K562 (cell line): ENCODE results near the gene CAPZA1.

ENCODE experiments used
- EZH2 ChIP-seq: IDR thresholded peaks from 2 replicates; pipeline ENCODE4 v1.6.1; 2012; ENCODE audit warnings: low read depth, mild to moderate bottlenecking, inconsistent platforms, low read length, borderline replicate concordance
- GABPA ChIP-seq: fragments of 200-800 bp; sonication (Bioruptor generic); conservative IDR thresholded peaks from 2 replicates; pipeline ENCODE4 v1.6.1; 2016; ENCODE audit warnings: low read depth, missing genetic modification characterization, missing compliant biosample characterization
- HNRNPH1 ChIP-seq: fragments of 200-400 bp; formaldehyde crosslinking; optimal IDR thresholded peaks from 2 replicates; pipeline ENCODE3; 2017; ENCODE audit warnings: low read depth, mild to moderate bottlenecking, low read length, moderate library complexity
- PTTG1 ChIP-seq: fragments of 450-650 bp; IDR thresholded peaks from 2 replicates; pipeline ENCODE4 v1.6.1; 2016; ENCODE audit warnings: low read depth, mild to moderate bottlenecking, missing genetic modification characterization, missing compliant biosample characterization
- RAD21 ChIP-seq, 2 experiments: fragments of 250-450 bp in 1 of 2; fragments of 450-650 bp in 1 of 2; sonication (Bioruptor Pico) in 1 of 2; formaldehyde crosslinking in 1 of 2; IDR thresholded peaks in 1 of 2; conservative IDR thresholded peaks in 1 of 2; 2 replicates each; pipeline versions ENCODE4 v1.4.0 to v1.8.0; 2020 to 2022; ENCODE audit warnings: mild to moderate bottlenecking in 2 of 2, moderate library complexity in 1 of 2
- SIRT6 ChIP-seq: IDR thresholded peaks from one replicate; pipeline ENCODE4 v1.6.1; 2012; ENCODE audit warnings: low read depth, mild to moderate bottlenecking, control low read depth, inconsistent platforms, low read length, moderate library complexity
- STAT5B ChIP-seq: fragments of 250-450 bp; sonication (Bioruptor Pico); IDR thresholded peaks from 2 replicates; pipeline ENCODE4 v1.8.0; 2021; ENCODE audit warnings: mild to moderate bottlenecking, inconsistent platforms
- TF ChIP-seq, protein P1 (sequence below): conservative IDR thresholded peaks from 2 replicates; pipeline ENCODE4 v1.6.1; 2011; ENCODE audit warnings: low read depth, mild to moderate bottlenecking, low read length; ENCODE audit not compliant: control insufficient read depth
- TF ChIP-seq, protein P2 (sequence below): fragments of 450-650 bp; IDR thresholded peaks from 2 replicates; pipeline ENCODE4 v1.6.1; 2017; ENCODE audit warnings: antibody characterized with exemption, mild to moderate bottlenecking

DNA sequence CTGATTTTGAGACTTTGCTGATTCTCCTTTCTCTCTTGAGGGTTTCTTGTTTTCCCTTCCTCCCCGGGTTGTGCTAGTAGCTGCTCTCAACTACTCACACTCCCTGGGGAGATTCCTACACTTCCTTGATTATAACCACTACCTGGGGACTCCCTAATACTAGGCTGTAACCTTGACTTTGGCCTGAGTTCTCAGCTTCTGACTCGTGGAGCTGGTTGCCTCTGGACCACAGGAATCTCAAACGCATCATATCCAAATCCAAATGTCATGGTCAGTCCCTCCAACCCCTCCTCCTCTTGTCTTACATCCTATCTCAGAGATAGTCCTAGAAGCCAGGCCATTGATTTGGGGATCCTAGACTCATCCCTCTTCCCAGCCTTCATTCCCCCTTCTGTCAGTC, 66.8 kb downstream of the CAPZA1 start:
- TF ChIP-seq STAT5B (CRISPR knock-in tag) (no peak), RAD21 (CRISPR knock-in tag; conservative IDR thresholded peaks at IDR 0.05 in 1 of 2, IDR thresholded peaks at IDR 0.05 in 1 of 2) (no peak), EZH2 (no peak), GABPA (tag) (no peak), SIRT6 (no peak), HNRNPH1 (no peak), PTTG1 (tag) (no peak)
- TF ChIP-seq, protein P1, sequence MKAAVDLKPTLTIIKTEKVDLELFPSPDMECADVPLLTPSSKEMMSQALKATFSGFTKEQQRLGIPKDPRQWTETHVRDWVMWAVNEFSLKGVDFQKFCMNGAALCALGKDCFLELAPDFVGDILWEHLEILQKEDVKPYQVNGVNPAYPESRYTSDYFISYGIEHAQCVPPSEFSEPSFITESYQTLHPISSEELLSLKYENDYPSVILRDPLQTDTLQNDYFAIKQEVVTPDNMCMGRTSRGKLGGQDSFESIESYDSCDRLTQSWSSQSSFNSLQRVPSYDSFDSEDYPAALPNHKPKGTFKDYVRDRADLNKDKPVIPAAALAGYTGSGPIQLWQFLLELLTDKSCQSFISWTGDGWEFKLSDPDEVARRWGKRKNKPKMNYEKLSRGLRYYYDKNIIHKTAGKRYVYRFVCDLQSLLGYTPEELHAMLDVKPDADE: no peak
- TF ChIP-seq, protein P2, sequence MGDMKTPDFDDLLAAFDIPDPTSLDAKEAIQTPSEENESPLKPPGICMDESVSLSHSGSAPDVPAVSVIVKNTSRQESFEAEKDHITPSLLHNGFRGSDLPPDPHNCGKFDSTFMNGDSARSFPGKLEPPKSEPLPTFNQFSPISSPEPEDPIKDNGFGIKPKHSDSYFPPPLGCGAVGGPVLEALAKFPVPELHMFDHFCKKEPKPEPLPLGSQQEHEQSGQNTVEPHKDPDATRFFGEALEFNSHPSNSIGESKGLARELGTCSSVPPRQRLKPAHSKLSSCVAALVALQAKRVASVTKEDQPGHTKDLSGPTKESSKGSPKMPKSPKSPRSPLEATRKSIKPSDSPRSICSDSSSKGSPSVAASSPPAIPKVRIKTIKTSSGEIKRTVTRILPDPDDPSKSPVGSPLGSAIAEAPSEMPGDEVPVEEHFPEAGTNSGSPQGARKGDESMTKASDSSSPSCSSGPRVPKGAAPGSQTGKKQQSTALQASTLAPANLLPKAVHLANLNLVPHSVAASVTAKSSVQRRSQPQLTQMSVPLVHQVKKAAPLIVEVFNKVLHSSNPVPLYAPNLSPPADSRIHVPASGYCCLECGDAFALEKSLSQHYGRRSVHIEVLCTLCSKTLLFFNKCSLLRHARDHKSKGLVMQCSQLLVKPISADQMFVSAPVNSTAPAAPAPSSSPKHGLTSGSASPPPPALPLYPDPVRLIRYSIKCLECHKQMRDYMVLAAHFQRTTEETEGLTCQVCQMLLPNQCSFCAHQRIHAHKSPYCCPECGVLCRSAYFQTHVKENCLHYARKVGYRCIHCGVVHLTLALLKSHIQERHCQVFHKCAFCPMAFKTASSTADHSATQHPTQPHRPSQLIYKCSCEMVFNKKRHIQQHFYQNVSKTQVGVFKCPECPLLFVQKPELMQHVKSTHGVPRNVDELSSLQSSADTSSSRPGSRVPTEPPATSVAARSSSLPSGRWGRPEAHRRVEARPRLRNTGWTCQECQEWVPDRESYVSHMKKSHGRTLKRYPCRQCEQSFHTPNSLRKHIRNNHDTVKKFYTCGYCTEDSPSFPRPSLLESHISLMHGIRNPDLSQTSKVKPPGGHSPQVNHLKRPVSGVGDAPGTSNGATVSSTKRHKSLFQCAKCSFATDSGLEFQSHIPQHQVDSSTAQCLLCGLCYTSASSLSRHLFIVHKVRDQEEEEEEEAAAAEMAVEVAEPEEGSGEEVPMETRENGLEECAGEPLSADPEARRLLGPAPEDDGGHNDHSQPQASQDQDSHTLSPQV: no peak
